ENCODE measurements around the gene MATCAP1.

Gene MATCAP1

GRCh38 chr16:67155295-67156142, 28.2 kb downstream of the MATCAP1 start:
- peak; percentile 87 for DNase-seq

GRCh38 chr16:67154578-67155294, 29.0 kb downstream of the MATCAP1 start:
- no peak for DNase-seq

- DNase-seq, result no peak
Measured at GRCh38 chr16:67151431-67152097, 32.2 kb downstream of the MATCAP1 start.

GRCh38 chr16:67150833-67151396, 32.8 kb downstream of the MATCAP1 start, which contains the start of gene B3GNT9:
Gene B3GNT9 (minus strand): TSS chr16:67150998. CDS start chr16:67150485, 513 bp downstream.
- peak; percentile 51 for DNase-seq

- DNase-seq, result peak; percentile 55
Measured at GRCh38 chr16:67150047-67150832, 33.5 kb downstream of the MATCAP1 start.

- DNase-seq, result no peak
Measured at GRCh38 chr16:67149276-67150046, 34.3 kb downstream of the MATCAP1 start.

- DNase-seq, result no peak
Measured at GRCh38 chr16:67148656-67149275, 35.0 kb downstream of the MATCAP1 start.

GRCh38 chr16:67148221-67148620, 35.5 kb downstream of the MATCAP1 start:
- no peak for DNase-seq

- no peak for DNase-seq
Measured at GRCh38 chr16:67147437-67148140, 36.2 kb downstream of the MATCAP1 start.

GRCh38 chr16:67146523-67147357, 37.0 kb downstream of the MATCAP1 start:
- DNase-seq, result no peak

GRCh38 chr16:67145746-67146145, 38.0 kb downstream of the MATCAP1 start:
- DNase-seq, result no peak

GRCh38 chr16:67144943-67145342, 38.8 kb downstream of the MATCAP1 start:
- DNase-seq, result no peak

- no peak for DNase-seq
Measured at GRCh38 chr16:67142342-67142741, 41.4 kb downstream of the MATCAP1 start.

- DNase-seq, result no peak
Measured at GRCh38 chr16:67141391-67141790, 42.4 kb downstream of the MATCAP1 start.

- DNase-seq, result no peak
Measured at GRCh38 chr16:67137605-67138004, 46.2 kb downstream of the MATCAP1 start.

GRCh38 chr16:67129422-67129821, 54.3 kb downstream of the MATCAP1 start:
- no peak for DNase-seq

- no peak for DNase-seq
Measured at GRCh38 chr16:67128887-67129286, 54.9 kb downstream of the MATCAP1 start.

GRCh38 chr16:67128417-67128816, 55.3 kb downstream of the MATCAP1 start:
- no peak for DNase-seq

Measured in activated T-cell treated with anti-CD3 and anti-CD28 coated beads, Interleukin-2, amount 50 U/mL, for 1 hour (primary cell).